ENCODE measurements around the gene NUP58. TPM values are rescaled to one million over a fixed set of nuclear protein-coding genes. Genes with fewer than 3 reads are reported as not detected.

Gene NUP58
- total and polyA plus RNA-seq, 7 donors: 11.2 to 40.0 (median 33.2) TPM

DNA sequence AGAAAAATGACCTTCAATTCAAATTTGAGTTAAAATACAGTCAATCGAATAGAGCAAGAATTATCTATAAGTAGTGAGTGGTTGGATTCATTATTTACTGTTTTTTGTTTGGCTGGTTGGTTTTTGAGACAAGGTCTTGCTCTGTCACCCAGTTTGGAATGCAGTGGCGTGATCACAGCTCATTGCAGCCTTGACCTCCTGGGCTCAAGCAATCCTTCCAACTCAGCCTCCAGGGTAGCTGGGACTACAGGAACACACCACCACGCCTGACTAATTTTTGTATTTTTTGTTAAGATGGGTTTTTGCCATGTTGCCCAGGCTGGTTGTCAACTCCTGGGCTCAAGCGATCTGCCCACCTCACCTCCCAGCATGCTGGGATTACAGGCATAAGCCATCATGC, 39.2 kb upstream of the NUP58 start:
- DNase-seq (no peak), ATAC-seq (no peak)
- no peaks in the 10 kb centered on the region for H3K9me3 ChIP-seq
- no peak overlapping the region for H3K27ac ChIP-seq
- H3K4me3 ChIP-seq: no peak overlapping the region
- no peaks in the 10 kb centered on the region for H3K4me1 ChIP-seq
- TF ChIP-seq, protein P1, sequence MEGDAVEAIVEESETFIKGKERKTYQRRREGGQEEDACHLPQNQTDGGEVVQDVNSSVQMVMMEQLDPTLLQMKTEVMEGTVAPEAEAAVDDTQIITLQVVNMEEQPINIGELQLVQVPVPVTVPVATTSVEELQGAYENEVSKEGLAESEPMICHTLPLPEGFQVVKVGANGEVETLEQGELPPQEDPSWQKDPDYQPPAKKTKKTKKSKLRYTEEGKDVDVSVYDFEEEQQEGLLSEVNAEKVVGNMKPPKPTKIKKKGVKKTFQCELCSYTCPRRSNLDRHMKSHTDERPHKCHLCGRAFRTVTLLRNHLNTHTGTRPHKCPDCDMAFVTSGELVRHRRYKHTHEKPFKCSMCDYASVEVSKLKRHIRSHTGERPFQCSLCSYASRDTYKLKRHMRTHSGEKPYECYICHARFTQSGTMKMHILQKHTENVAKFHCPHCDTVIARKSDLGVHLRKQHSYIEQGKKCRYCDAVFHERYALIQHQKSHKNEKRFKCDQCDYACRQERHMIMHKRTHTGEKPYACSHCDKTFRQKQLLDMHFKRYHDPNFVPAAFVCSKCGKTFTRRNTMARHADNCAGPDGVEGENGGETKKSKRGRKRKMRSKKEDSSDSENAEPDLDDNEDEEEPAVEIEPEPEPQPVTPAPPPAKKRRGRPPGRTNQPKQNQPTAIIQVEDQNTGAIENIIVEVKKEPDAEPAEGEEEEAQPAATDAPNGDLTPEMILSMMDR (IDR thresholded peaks at IDR 0.05): no peak
- H3K36me3 ChIP-seq (ENCODE audit: insufficient read depth in 1 of 2, low read depth in 1 of 2): peaks cover 2 to 92% of the 10 kb centered on the region in 2 donors
- H3K27me3 ChIP-seq (ENCODE audit: insufficient read depth in 3 of 3, low read length in 2 of 3): no peaks in the 10 kb centered on the region
- intact Hi-C loops (cut with DNase I): no loop called here
- 93 to 96% (median 93%) methylated on average over 4 of the region's 4 CpGs for WGBS, 3 donors

DNA sequence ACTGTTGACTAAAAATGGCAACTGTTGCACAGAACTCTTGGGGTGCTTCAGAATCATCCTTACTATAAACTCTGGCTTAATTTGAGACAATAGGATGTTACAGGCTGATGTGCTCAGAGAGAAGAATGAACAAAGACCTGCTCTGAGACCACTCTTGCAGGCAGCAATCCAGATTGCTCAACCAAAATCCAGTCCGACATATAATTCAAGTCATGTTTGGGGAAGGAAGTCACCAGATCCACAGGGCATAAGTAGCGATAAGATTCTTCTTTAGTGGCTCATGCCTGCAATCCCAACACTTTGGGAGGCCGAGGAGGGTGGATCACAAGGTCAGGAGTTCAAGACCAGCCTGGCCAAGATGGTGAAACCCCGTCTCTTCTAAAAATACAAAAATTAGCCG, 34.7 kb upstream of the NUP58 start:
- DNase-seq (no peak), ATAC-seq (no peak)
- Histone ChIP-seq H3K27me3 (ENCODE audit: insufficient read depth in 3 of 3, low read length in 2 of 3) (no peaks in the 10 kb centered on the region), H3K9me3 (no peaks in the 10 kb centered on the region), H3K27ac (no peak overlapping the region), H3K4me1 (no peaks in the 10 kb centered on the region), H3K4me3 (no peak overlapping the region), H3K36me3 (ENCODE audit: insufficient read depth in 1 of 2, low read depth in 1 of 2) (peaks cover 2 to 63% of the 10 kb centered on the region in 2 donors)
- 90 to 99% (median 92%) methylated on average over 3 to 5 of the region's 5 CpGs for WGBS, 3 donors
- TF ChIP-seq, protein P1 (IDR thresholded peaks at IDR 0.05): no peak
- intact Hi-C loops (cut with DNase I): no loop called here

DNA sequence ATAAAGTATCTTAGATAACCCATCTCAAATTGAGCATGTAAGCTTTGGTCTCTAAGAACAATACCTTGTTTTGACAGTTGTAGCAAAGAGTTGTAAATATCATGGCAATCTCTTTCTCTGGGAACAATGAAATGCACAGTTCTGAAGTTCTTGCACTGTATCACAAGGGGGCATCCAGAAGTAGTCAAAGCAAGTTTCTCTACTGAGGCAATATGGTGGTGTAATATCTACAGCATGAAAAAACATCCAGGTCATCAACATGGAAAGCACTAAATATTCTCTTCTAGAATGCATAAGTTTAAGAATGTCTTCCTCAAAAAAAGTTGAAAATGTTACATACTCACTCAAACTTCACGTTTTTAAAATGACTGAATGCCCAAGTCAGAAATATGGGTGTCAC, 33.7 kb upstream of the NUP58 start:
- DNase-seq (no peak), ATAC-seq (no peak)
- WGBS, 3 donors: 70 to 91% (median 84%) methylated on average over 1 of the region's 1 CpG
- intact Hi-C loops (cut with DNase I): no loop called here
- no peaks in the 10 kb centered on the region for H3K9me3 ChIP-seq
- TF ChIP-seq, protein P1 (IDR thresholded peaks at IDR 0.05): no peak
- no peak overlapping the region for H3K4me3 ChIP-seq
- H3K27me3 ChIP-seq (ENCODE audit: insufficient read depth in 3 of 3, low read length in 2 of 3): no peaks in the 10 kb centered on the region
- no peaks in the 10 kb centered on the region for H3K4me1 ChIP-seq
- H3K36me3 ChIP-seq (ENCODE audit: insufficient read depth in 1 of 2, low read depth in 1 of 2): peaks cover 2 to 63% of the 10 kb centered on the region in 2 donors
- H3K27ac ChIP-seq: no peak overlapping the region

DNA sequence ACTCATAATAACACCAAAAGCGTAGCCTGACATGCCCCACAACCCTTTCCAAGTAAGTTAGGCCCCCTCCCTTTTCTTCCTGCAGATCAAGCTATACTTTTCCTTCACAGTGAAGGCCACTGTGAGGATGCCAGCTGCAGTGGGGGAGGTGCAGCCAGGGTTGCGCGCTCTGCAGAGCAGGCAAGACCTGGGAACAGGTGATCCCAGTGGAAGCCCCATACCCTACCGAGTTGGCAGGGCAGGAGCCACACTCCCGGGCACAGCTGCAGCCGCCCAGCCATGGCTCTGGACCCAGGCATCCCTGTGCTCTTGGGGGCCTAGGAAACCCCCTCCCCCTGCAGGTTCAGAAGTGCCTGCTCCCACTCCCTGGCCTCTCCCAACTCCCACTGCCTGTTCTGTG, 32.9 kb upstream of the NUP58 start:
- H3K9me3 ChIP-seq: no peaks in the 10 kb centered on the region
- ATAC-seq (no peak), DNase-seq (no peak)
- TF ChIP-seq, protein P1 (IDR thresholded peaks at IDR 0.05): no peak
- H3K36me3 ChIP-seq (ENCODE audit: insufficient read depth in 1 of 2, low read depth in 1 of 2): peaks cover 2 to 64% of the 10 kb centered on the region in 2 donors
- H3K27me3 ChIP-seq (ENCODE audit: insufficient read depth in 3 of 3, low read length in 2 of 3): no peaks in the 10 kb centered on the region
- H3K27ac ChIP-seq: no peak overlapping the region
- no peaks in the 10 kb centered on the region for H3K4me1 ChIP-seq
- intact Hi-C loops (cut with DNase I): no loop called here
- 85 to 95% (median 87%) methylated on average over 6 of the region's 6 CpGs for WGBS, 3 donors
- no peak overlapping the region for H3K4me3 ChIP-seq

DNA sequence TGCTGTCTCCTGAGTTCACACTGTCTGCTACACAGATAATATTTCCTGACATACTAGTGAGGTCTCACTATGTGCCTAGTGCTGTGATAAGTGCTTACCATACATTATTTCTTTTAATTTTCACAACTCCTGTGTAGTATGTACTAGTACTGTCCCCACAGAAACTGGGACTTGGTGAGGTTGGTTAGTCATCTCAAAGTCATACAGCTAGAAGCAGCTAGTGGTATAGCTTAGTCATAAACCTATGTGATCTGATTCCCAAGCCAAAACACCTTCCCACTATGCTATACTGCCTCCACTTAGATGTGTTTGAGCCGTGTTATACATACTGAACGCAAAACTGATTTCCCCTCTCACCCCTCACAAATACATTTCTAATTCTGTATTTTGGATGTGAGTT, 24.7 kb upstream of the NUP58 start:
- TF ChIP-seq, protein P1 (IDR thresholded peaks at IDR 0.05): no peak
- DNase-seq: no peak
- Histone ChIP-seq H3K9me3 (no peaks in the 10 kb centered on the region), H3K4me3 (no peak overlapping the region), H3K36me3 (ENCODE audit: insufficient read depth in 1 of 2, low read depth in 1 of 2) (peaks cover 0 to 21% of the 10 kb centered on the region in 2 donors), H3K4me1 (no peaks in the 10 kb centered on the region), H3K27ac (no peak overlapping the region), H3K27me3 (ENCODE audit: insufficient read depth in 3 of 3, low read length in 2 of 3) (no peaks in the 10 kb centered on the region)
- no peak for ATAC-seq
- 94 to 100% (median 98%) methylated on average over 2 of the region's 2 CpGs for WGBS, 3 donors
- intact Hi-C loops (cut with DNase I): no loop called here

Measured in psoas muscle (tissue), 8 donors.